ENCODE results near the gene URAD.
A peak's percentile ranks its signal among the peaks of the same experiment; 100 is the strongest.

Gene URAD

GRCh38 chr13:27997904-27998522 lies 9.5 kb upstream of the URAD start:
- DNase-seq = peak; percentile 38 to 39

DNA sequence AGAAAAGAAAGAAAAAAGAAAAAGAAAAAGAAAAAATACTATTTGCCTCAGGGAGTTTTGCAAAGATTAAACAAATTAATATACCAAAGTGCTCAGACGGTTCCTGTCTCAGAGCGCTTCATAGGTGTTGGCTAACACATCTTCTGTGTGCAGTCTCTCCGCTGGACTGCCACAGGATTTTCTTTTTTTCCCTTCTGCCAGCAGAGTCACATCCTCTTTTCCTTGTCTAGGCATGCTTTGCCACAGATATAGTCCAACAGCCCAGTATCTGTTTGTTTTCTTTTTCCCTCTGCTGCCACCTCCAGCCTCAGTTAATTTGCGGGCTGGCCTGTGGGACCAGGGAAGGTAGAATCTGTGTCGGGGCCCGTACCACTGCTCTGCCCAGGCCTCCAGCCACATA lies 3.4 kb upstream of the URAD start:
- no peak for DNase-seq

- DNase-seq = no peak
Observed at GRCh38 chr13:27985600-27985999, 2.9 kb downstream of the URAD start.

DNA sequence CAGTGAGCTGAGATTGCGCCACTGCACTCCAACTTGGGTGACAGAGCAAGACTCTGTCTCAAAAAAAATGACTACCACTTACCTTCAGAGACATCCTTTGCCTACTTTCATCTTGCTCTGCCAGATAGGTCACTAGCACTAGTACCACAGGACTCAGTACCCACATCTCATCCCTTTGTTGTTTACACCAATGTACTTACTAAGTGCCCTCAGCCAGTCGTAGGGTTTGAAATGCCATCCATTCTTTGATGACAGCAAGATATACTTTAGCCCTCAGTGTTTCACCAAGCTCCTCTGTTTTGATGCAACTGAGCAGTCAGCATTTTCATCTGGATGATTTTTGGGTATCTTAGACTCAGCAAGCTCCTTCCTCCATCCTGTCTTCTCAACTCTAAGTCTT lies 6.1 kb downstream of the URAD start:
- no peak for DNase-seq

DNA sequence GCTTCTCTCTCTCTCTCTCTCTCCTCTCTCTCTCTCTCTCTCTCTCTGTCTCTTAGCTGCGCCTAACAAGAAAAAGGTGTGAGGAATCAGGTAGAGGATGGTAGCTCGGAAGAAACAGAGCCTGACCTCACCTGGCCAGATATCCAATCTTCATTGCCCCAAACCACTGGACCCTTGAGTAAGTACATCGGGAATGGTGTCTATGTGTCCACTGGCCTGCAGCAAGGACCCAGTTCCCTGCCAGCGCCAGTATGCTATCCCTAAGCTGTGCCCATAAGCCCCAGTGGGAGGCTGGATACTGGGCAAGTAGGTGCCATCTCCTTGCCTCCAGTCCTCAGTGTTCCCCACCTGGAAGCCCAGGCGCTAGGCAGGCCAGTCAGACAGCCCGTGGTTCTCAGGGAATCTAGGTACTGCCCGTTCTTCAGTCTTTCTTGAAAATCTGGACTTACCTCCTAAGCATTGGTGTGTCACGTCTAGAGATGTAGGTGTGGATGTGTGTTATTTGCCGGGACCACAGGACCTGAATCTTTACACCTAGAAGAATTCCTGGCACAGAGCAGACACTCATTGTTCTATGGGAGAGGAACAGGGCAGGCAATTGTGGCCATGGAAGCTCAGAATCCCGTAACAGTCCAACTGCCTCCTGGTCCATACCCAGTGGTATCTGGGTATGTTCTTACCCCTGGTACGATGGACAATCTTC lies 7.3 kb downstream of the URAD start:
- DNase-seq = no peak

GRCh38 chr13:27980280-27980998 lies 8.1 kb downstream of the URAD start:
- no peak for DNase-seq

GRCh38 chr13:27979765-27980279 lies 8.7 kb downstream of the URAD start:
- no peak for DNase-seq

DNA sequence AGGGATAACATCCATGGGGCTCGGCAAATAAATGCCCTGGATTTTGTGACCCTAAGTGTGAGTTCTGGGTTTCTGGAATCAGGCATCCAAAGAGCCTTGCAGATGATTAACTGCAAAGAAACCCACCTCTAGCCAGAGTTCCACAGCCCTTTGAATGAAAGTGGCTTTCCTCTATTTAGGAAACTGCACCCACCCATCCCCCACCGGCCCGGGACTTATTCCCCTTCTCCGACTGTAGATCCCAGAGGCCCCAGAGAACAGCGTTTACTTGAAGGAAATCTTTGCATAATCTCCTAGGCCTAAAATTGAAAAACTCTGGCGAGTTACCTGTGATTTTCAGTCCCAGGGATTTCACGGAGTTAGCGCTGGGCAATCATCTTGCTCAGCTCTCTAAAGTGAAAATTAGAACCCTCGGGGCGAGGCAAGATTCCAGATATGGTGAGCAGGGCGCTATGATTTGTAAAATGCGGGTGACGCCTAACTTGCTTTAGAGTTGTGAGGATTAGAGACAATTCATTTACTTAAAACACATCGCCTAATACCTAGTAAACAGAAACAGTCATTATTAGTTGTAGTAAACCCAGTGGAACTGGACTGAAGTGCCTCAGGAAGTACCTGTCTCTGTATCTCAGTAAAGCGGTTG lies 9.4 kb downstream of the URAD start:
- no peak for DNase-seq

- DNase-seq = no peak
Observed at GRCh38 chr13:27978301-27978968, 10.1 kb downstream of the URAD start.

- no peak for DNase-seq
Observed at GRCh38 chr13:27977476-27978300, 10.8 kb downstream of the URAD start.

- no peak for DNase-seq
Observed at GRCh38 chr13:27976362-27977091, 12.0 kb downstream of the URAD start.

GRCh38 chr13:27975564-27976361 lies 12.7 kb downstream of the URAD start:
- DNase-seq = no peak

- no peak for DNase-seq
Observed at GRCh38 chr13:27973961-27974662, 14.4 kb downstream of the URAD start.

- DNase-seq = no peak
Observed at GRCh38 chr13:27973291-27973690, 15.2 kb downstream of the URAD start.

DNA sequence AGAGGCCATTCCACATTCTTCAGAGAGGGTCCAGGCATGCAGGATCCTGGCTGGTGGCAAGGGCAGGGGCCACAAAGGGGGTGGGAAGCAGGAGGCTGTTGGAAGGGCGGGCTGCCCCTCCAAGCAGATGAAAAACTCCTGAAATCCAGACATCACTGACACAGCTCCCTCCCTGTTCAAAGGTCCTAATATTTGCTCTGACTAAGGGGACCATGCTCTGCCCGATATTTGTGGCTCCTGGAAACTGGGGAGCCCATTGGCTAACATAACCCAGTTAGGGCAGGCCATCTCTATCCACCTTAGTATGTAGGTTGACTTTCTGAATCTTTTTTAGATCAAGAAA lies 16.0 kb downstream of the URAD start:
- DNase-seq = no peak

DNA sequence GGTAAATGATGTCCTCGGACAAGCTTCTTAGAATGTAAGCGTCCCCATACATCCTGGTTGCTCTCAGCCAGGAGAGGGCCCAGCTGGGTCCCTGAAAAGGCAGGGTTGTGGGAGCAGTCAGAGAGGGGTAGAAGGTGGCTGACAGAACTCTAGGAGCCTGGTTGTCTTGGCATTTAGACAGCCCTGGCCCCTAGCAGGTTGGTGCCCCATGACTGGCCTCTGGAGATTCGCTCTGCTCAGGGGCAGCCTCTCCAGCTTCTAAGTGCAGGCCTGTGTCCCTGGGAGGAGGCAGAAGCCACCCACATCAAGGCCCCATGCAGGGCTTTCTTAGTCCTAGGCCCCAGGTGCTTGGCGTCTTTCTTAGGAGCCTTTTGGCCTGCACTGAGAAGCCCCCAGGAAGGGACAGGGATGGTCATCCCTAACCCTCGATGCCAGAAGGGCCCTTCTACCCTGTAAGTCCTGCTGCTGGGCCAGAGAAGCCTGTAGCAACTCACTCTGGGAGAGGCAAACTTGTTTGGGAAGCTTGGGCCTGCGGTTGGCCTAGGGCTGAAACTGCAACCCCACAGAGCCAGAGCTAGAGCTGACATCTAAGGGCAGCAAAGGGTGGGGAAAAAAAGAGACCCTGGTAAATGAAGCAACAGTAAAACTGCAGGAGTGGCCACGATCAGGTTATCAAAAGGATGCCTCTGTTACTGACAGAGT lies 16.6 kb downstream of the URAD start:
- DNase-seq = no peak

DNA sequence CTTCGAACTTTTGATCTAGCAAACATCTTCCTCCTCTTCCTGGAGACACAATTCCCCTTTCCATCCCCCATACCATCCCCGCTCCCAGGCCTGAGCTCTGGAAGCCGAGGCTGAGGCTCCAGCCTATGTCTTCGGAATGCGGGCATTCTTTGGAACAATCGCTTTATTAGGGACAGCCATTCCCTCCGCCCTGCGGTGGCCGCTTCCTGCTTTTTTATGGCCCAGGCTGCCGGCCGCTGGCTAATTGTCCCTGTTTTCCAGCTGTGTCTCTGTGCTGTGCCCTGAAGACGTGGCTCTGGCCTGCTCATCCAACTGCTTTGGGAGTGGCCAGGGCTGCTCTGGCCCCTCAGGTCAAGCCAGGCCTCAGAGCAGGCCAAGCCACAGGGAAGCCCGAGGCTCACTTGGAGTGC lies 17.3 kb downstream of the URAD start:
- DNase-seq = no peak

DNA sequence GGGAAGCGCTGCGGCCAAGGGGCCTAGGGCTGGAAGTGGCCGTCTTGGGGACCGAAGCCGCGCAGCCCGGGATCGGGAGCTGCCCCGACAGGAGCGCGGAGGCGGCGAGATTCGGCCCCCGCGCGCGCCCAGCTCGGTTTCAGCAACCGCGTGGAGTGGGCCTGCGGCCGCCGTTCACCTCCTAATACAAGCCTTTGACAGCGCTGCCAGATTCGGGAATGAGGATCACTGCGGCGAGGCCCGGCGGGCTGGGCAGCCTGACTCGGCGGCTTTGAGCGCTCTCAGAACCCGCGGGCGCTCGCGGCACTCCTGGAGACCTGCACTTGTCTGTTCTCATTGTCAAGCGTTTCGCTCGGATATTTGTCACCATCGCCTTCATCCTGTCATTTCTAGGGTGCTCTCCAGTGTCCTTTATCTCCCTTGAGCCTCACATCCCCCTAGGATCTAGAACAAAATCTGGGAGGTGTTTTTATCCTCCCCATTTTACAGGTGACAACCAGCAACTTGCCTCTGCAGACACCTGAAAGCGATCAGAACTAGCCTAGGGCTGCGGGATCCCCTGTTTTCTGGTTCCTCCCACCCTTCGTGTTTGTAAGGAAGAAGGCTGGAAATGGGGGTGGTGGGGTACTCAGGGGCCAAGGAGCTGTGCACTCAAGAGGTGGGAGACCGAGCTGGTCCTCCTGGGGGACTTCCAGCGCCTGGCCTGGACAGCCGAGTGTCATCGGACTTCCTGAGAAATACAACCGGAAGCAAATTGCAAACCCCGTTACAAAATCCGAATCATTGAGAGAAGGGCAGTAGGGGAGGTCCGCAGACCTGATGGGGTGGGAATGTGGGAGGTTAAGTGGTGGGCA lies 17.9 kb downstream of the URAD start:
- DNase-seq = no peak
